Breast epithelium (tissue), 3 donors: Measurements from ENCODE around the gene TMCC1.
"Not testable (repeated sequence)": the region's sequence is repeated elsewhere in the genome, so short reads cannot be mapped to it uniquely, and the experiment has no call there.

Experiments used
- POLR2A ChIP-seq: fragments of 450-650 bp; IDR thresholded peaks from one replicate; pipeline ENCODE4 v1.6.1; 2016; ENCODE audit warnings: antibody characterized with exemption, mild to moderate bottlenecking, moderate library complexity
- POLR2AphosphoS5 ChIP-seq, 3 donors: sonication (generic); formaldehyde crosslinking; IDR thresholded peaks; one replicate each; pipeline ENCODE4 v1.6.1; 2017; ENCODE audit warnings: antibody characterized with exemption in 3 of 3

GRCh38 chr3:129909235-129909634 is 15.7 kb upstream of the TMCC1 start:
- TF ChIP-seq POLR2A; POLR2AphosphoS5 (IDR thresholded peaks at IDR 0.05): not testable (repeated sequence)
